GM12878 (cell line): ENCODE results near the gene F12. TPM values are rescaled to one million over a fixed set of nuclear protein-coding genes. Genes with fewer than 3 reads are reported as not detected.
A peak's percentile ranks its signal among the peaks of the same experiment; 100 is the strongest.

Experiments used
- BCL11A ChIP-seq: IDR thresholded peaks from 2 replicates; pipeline ENCODE4 v1.6.1; 2011; ENCODE audit warnings: low read depth, low read length
- BMI1 ChIP-seq: fragments of 450-650 bp; IDR thresholded peaks from 2 replicates; pipeline ENCODE4 v1.6.1; 2016; ENCODE audit warnings: mild to moderate bottlenecking, moderate library complexity, borderline replicate concordance
- CHD1 ChIP-seq: IDR thresholded peaks from 2 replicates; pipeline ENCODE4 v1.6.1; 2012; ENCODE audit warnings: low read depth, low read length, improper control_type of control experiment
- CHD2 ChIP-seq: IDR thresholded peaks from 2 replicates; pipeline ENCODE4 v1.6.1; 2011; ENCODE audit warnings: low read depth, low read length, improper control_type of control experiment, borderline replicate concordance
- CREM ChIP-seq: IDR thresholded peaks from 2 replicates; pipeline ENCODE4 v1.6.1; 2014; ENCODE audit warnings: antibody characterized with exemption, low read depth
- CUX1 ChIP-seq: IDR thresholded peaks from 2 replicates; pipeline ENCODE4 v1.6.1; 2012; ENCODE audit warnings: improper control_type of control experiment, low read depth, low read length; ENCODE audit not compliant: insufficient replicate concordance
- FOS ChIP-seq: IDR thresholded peaks from 3 replicates; pipeline ENCODE4 v1.6.1; 2011; ENCODE audit warnings: borderline replicate concordance; ENCODE audit not compliant: insufficient read length; ENCODE audit errors: extremely low read depth
- HDAC2 ChIP-seq: fragments of 200-600 bp; sonication (generic); IDR thresholded peaks from 2 replicates; pipeline ENCODE4 v1.6.1; 2017
- HDAC6 ChIP-seq: fragments of 200-600 bp; sonication (generic); IDR thresholded peaks from one replicate; pipeline ENCODE4 v1.8.0; 2017; ENCODE audit warnings: antibody characterized with exemption; ENCODE audit not compliant: unreplicated experiment
- IKZF2 ChIP-seq, 2 experiments: fragments of 450-650 bp; IDR thresholded peaks; 2 replicates each; pipeline ENCODE4 v1.6.1; 2017; ENCODE audit warnings: mild to moderate bottlenecking in 2 of 2, moderate library complexity in 2 of 2
- MEF2B ChIP-seq: fragments of 450-650 bp; IDR thresholded peaks from 2 replicates; pipeline ENCODE4 v1.6.1; 2018; ENCODE audit warnings: mild to moderate bottlenecking, moderate library complexity; ENCODE audit not compliant: partially characterized antibody, poor library complexity, severe bottlenecking
- MYB ChIP-seq: fragments of 150-350 bp; IDR thresholded peaks from 2 replicates; pipeline ENCODE4 v1.6.1; 2014; ENCODE audit warnings: mild to moderate bottlenecking, low read depth, low read length, borderline replicate concordance
- NFXL1 ChIP-seq: fragments of 450-650 bp; IDR thresholded peaks from 2 replicates; pipeline ENCODE4 v1.6.1; 2017; ENCODE audit warnings: antibody characterized with exemption, mild to moderate bottlenecking, borderline replicate concordance
- RCOR1 ChIP-seq: conservative IDR thresholded peaks from 2 replicates; pipeline ENCODE4 v1.6.1; 2012; ENCODE audit warnings: low read depth, low read length, improper control_type of control experiment
- RELA ChIP-seq: fragments of 450-650 bp; IDR thresholded peaks from 2 replicates; pipeline ENCODE4 v1.8.0; 2014; ENCODE audit warnings: borderline replicate concordance; ENCODE audit not compliant: partially characterized antibody
- SMAD1 ChIP-seq: fragments of 450-650 bp; IDR thresholded peaks from 2 replicates; pipeline ENCODE4 v1.6.1; 2018; ENCODE audit warnings: mild to moderate bottlenecking, low read depth; ENCODE audit not compliant: partially characterized antibody
- SMAD5 ChIP-seq: IDR thresholded peaks from 2 replicates; pipeline ENCODE4 v1.6.1; 2016; ENCODE audit warnings: antibody characterized with exemption, low read depth
- SREBF2 ChIP-seq: IDR thresholded peaks from 2 replicates; pipeline ENCODE4 v1.6.1; 2012; ENCODE audit warnings: mild to moderate bottlenecking, low read length
- TCF3 ChIP-seq: IDR thresholded peaks from 2 replicates; pipeline ENCODE4 v1.6.1; 2012; ENCODE audit warnings: low read depth, mild to moderate bottlenecking, low read length, borderline replicate concordance; ENCODE audit not compliant: insufficient read depth
- TCF7 ChIP-seq: IDR thresholded peaks from 2 replicates; pipeline ENCODE4 v1.6.1; 2014; ENCODE audit warnings: antibody characterized with exemption, borderline replicate concordance
- ZNF217 ChIP-seq: fragments of 450-650 bp; IDR thresholded peaks from 2 replicates; pipeline ENCODE4 v1.6.1; 2017; ENCODE audit warnings: antibody characterized with exemption, mild to moderate bottlenecking
- ZNF384 ChIP-seq: IDR thresholded peaks from 2 replicates; pipeline ENCODE4 v1.6.1; 2012; ENCODE audit warnings: low read depth, mild to moderate bottlenecking, low read length, improper control_type of control experiment, borderline replicate concordance
- polyA plus RNA-seq, 11 experiments: library from polyadenylated mRNA; depleted of rRNA in 4 of 11; unstranded in 6 of 11; stranded (reverse) in 5 of 11; fragments of >200 nt; fragmentation: Nextera tagmentation in 4 of 11; fragmentation: Illumina TruSeq in 1 of 11; extraction: Ambion mirVana in 4 of 11; extraction: Trizol in 1 of 11; gene quantifications; 1 replicate in 1 of 11; 2 replicates in 10 of 11; pipeline versions ENCODE4 v1.2.1 to v1.2.3, GENCODE V29; 2011 to 2016; ENCODE audit warnings: inconsistent platforms in 2 of 11, missing spikeins in 2 of 11, low read depth in 1 of 11
- total RNA-seq, 4 experiments: library from RNA; depleted of rRNA in 3 of 4; stranded (reverse); fragments of >200 nt in 3 of 4; fragmentation: Illumina TruSeq in 1 of 4; extraction: Trizol in 1 of 4; gene quantifications; 2 replicates each; pipeline versions ENCODE4 v1.2.1 to v1.2.3, GENCODE V29; 2013 to 2021
- TF ChIP-seq, protein P1 (sequence below): fragments of 450-650 bp; IDR thresholded peaks from 2 replicates; pipeline ENCODE4 v1.6.1; 2017; ENCODE audit warnings: mild to moderate bottlenecking, moderate library complexity

Gene F12
- total and polyA plus RNA-seq, 10 of the 15 experiments (the other 5 are each of a cell fraction or from before 2014, with no cell fraction given), result 0.25 to 11.3 (median 5.5) TPM

DNA sequence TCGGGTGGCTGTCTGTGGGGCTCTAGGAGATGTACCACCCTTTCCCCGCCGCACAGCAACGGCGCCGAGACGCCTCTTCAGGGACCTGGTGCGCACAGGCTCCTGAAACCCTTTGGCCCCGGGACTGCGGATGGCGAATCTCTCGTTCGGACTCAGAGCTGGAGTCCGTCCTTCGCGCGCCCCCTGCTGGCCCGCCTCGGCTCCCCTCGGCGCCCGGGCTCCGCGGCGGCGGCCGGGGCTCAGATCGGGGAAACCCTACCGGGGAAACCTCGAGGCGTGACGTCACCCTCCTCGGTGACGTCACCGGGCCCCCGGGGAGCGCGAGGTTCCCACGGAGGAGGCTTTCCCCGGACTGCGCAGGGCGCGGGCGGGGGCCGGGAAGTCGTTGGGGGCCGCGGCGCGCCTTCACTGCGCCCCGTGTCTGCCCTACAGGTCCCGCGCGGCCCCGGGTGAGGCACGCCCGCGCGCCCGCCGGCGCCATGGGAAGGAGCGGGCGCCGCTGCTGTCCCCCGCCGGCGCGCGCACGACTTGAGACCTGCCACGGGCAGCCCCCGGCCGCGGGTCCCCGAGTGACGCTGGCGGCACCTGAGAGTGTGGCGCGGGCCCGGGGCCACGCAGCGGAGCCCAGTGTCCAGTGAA, 45.2 kb upstream of the F12 start (continued):
- TF ChIP-seq, protein P1, sequence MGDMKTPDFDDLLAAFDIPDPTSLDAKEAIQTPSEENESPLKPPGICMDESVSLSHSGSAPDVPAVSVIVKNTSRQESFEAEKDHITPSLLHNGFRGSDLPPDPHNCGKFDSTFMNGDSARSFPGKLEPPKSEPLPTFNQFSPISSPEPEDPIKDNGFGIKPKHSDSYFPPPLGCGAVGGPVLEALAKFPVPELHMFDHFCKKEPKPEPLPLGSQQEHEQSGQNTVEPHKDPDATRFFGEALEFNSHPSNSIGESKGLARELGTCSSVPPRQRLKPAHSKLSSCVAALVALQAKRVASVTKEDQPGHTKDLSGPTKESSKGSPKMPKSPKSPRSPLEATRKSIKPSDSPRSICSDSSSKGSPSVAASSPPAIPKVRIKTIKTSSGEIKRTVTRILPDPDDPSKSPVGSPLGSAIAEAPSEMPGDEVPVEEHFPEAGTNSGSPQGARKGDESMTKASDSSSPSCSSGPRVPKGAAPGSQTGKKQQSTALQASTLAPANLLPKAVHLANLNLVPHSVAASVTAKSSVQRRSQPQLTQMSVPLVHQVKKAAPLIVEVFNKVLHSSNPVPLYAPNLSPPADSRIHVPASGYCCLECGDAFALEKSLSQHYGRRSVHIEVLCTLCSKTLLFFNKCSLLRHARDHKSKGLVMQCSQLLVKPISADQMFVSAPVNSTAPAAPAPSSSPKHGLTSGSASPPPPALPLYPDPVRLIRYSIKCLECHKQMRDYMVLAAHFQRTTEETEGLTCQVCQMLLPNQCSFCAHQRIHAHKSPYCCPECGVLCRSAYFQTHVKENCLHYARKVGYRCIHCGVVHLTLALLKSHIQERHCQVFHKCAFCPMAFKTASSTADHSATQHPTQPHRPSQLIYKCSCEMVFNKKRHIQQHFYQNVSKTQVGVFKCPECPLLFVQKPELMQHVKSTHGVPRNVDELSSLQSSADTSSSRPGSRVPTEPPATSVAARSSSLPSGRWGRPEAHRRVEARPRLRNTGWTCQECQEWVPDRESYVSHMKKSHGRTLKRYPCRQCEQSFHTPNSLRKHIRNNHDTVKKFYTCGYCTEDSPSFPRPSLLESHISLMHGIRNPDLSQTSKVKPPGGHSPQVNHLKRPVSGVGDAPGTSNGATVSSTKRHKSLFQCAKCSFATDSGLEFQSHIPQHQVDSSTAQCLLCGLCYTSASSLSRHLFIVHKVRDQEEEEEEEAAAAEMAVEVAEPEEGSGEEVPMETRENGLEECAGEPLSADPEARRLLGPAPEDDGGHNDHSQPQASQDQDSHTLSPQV, result peak; percentile 97
- TF ChIP-seq SMAD1, result no peak
- TF ChIP-seq HDAC6, result no peak
- TF ChIP-seq BMI1, result no peak
- no peak for TF ChIP-seq FOS
- TF ChIP-seq MEF2B, result peak; percentile 95
- no peak for TF ChIP-seq RCOR1
- TF ChIP-seq CHD2, result peak; percentile 62; the same call in 1 of the 2 replicates
- no peak for TF ChIP-seq MYB
- peak; percentile 43; the same call in 1 of the 2 replicates for TF ChIP-seq TCF3
- peak; percentile 76; the same call in 1 of the 2 replicates for TF ChIP-seq BCL11A
- no peak for TF ChIP-seq SREBF2
- 0 out of 2 replicates have a peak, but pooled peaks have one; percentile 69 for TF ChIP-seq NFXL1
- TF ChIP-seq HDAC2, result no peak
- TF ChIP-seq CREM, result peak; percentile 97
- no peak for TF ChIP-seq SMAD5
- TF ChIP-seq CHD1, result no peak
- peak; percentile 89 for TF ChIP-seq RELA
- TF ChIP-seq ZNF217, result 0 out of 2 replicates have a peak, but pooled peaks have one; percentile 61
- TF ChIP-seq IKZF2 (IDR thresholded peaks at IDR 0.05), result no peak
- peak; percentile 39 for TF ChIP-seq CUX1
- TF ChIP-seq TCF7, result no peak
- no peak for TF ChIP-seq ZNF384
